GM12878 (cell line): ENCODE data around the gene RBBP4. TPM values are rescaled to one million over a fixed set of nuclear protein-coding genes. Genes with fewer than 3 reads are reported as not detected.

ENCODE experiments used
- ATAC-seq: fragments of 200-7000 bp; cut with Tn5 transposase; 3 replicates; pipeline ENCODE4 v1.9.1; 2020; ENCODE audit warnings: mild to moderate bottlenecking, moderate library complexity
- BruUV-seq: library from RNA; stranded (reverse); fragments of 400-500 nt; replicated peaks from 2 replicates; lab custom pipeline; 2021; lab: Mats Ljungman, UMichigan
- CTCF ChIA-PET: fragments of 300-600 bp; sonication (Branson Sonifier 250); formaldehyde crosslinking; extraction: SDS; loops from one replicate; lab custom pipeline; 2021; ENCODE audit warnings: inconsistent platforms; lab: Yijun Ruan, JAX
- POLR2A ChIA-PET: fragments of 350-600 bp; formaldehyde crosslinking; extraction: SDS; loops from one replicate; lab custom pipeline; 2021; ENCODE audit warnings: inconsistent platforms; lab: Charles Lee
- RAD21 ChIA-PET: fragments of 300-600 bp; sonication (Branson Sonifier 250); formaldehyde crosslinking; loops from one replicate; lab custom pipeline; 2023; ENCODE audit warnings: antibody characterized with exemption; ENCODE audit not compliant: unreplicated experiment; lab: Charles Lee
- SMC1A ChIA-PET: fragments of 300-600 bp; sonication (Branson Sonifier 250); formaldehyde crosslinking; loops from one replicate; lab custom pipeline; 2023; ENCODE audit not compliant: unreplicated experiment, uncharacterized antibody; lab: Charles Lee
- DNase-seq: peaks from one replicate; pipeline ENCODE4 v3.0.0-alpha.2; 2011; ENCODE audit warnings: low read depth, low spot score
- FAIRE-seq: peaks from 3 replicates; lab custom pipeline; 2011; peaks lifted over from hg19 to GRCh38; lab: Jason Lieb, UNC
- H2AFZ ChIP-seq: 2 replicates; pipeline ENCODE4 v1.6.0; 2011; ENCODE audit warnings: low read depth, low read length, control low read depth; ENCODE audit not compliant: control insufficient read depth
- H3K27ac ChIP-seq: 2 replicates; pipeline ENCODE4 v1.5.1; 2011; ENCODE audit warnings: control low read depth; ENCODE audit not compliant: control insufficient read depth, insufficient read depth
- H3K27me3 ChIP-seq, 2 experiments: replicated peaks in 1 of 2; 2 replicates each; pipeline versions ENCODE4 v1.6.0 to v1.6.1; 2011; ENCODE audit warnings: low read length in 1 of 2; ENCODE audit not compliant: control insufficient read depth in 2 of 2, insufficient read depth in 2 of 2
- H3K36me3 ChIP-seq, 2 experiments: 2 replicates each; pipeline ENCODE4 v1.5.1; 2011; ENCODE audit warnings: low read length in 1 of 2; ENCODE audit not compliant: control insufficient read depth in 2 of 2, insufficient read depth in 2 of 2
- H3K4me1 ChIP-seq: 2 replicates; pipeline ENCODE4 v1.6.1; 2011; ENCODE audit warnings: mild to moderate bottlenecking, low read length, moderate library complexity, mixed read lengths; ENCODE audit not compliant: control insufficient read depth, insufficient read depth
- H3K4me2 ChIP-seq: 2 replicates; pipeline ENCODE4 v1.6.0; 2011; ENCODE audit warnings: control low read depth; ENCODE audit not compliant: control insufficient read depth, insufficient read depth
- H3K4me3 ChIP-seq: fragments of 200-600 bp; sonication (generic); 2 replicates; pipeline ENCODE4 v1.5.1; 2016
- H3K79me2 ChIP-seq: 2 replicates; pipeline ENCODE4 v1.6.0; 2011; ENCODE audit warnings: low read length; ENCODE audit not compliant: control insufficient read depth, insufficient read depth
- H3K9ac ChIP-seq: 2 replicates; pipeline ENCODE4 v1.8.0; 2011; ENCODE audit warnings: low read length, control low read depth, mixed read lengths; ENCODE audit not compliant: control insufficient read depth, insufficient read depth
- H3K9me3 ChIP-seq: replicated peaks from 3 replicates; pipeline ENCODE4 v1.5.1; 2011; ENCODE audit warnings: mild to moderate bottlenecking, low read length; ENCODE audit not compliant: control insufficient read depth, insufficient read depth
- H4K20me1 ChIP-seq: 2 replicates; pipeline ENCODE4 v1.6.0; 2011; ENCODE audit not compliant: control insufficient read depth, insufficient read depth
- CTCF ChIP-seq, 3 experiments: IDR thresholded peaks in 2 of 3; conservative IDR thresholded peaks in 1 of 3; 2 replicates each; pipeline ENCODE4 v1.5.1; 2011; ENCODE audit warnings: low read depth in 3 of 3, low read length in 3 of 3, mild to moderate bottlenecking in 3 of 3, control low read depth in 2 of 3, moderate library complexity in 2 of 3, inconsistent platforms in 1 of 3, mixed read lengths in 1 of 3; ENCODE audit not compliant: control insufficient read depth in 2 of 3, insufficient read depth in 1 of 3; ENCODE audit errors: extremely low read depth in 1 of 3
- EZH2 ChIP-seq: IDR thresholded peaks from 2 replicates; pipeline ENCODE4 v1.6.1; 2012; ENCODE audit warnings: low read depth, mild to moderate bottlenecking, control low read depth, inconsistent platforms, low read length, borderline replicate concordance; ENCODE audit not compliant: control insufficient read depth
- NFIC ChIP-seq: IDR thresholded peaks from 2 replicates; pipeline ENCODE4 v1.6.1; 2012; ENCODE audit warnings: low read depth, mild to moderate bottlenecking, inconsistent platforms, low read length, moderate library complexity
- RAD21 ChIP-seq: IDR thresholded peaks from 2 replicates; pipeline ENCODE4 v1.6.1; 2011; ENCODE audit warnings: mild to moderate bottlenecking, low read depth, low read length, moderate library complexity; ENCODE audit not compliant: insufficient read depth
- RELA ChIP-seq: fragments of 450-650 bp; IDR thresholded peaks from 2 replicates; pipeline ENCODE4 v1.8.0; 2014; ENCODE audit warnings: borderline replicate concordance; ENCODE audit not compliant: partially characterized antibody
- RUNX3 ChIP-seq: IDR thresholded peaks from 2 replicates; pipeline ENCODE4 v1.6.1; 2012; ENCODE audit warnings: low read length, inconsistent platforms
- SP1 ChIP-seq: IDR thresholded peaks from one replicate; pipeline ENCODE4 v1.6.1; 2011; ENCODE audit warnings: low read depth, low read length
- TARDBP ChIP-seq: IDR thresholded peaks from 2 replicates; pipeline ENCODE4 v1.6.1; 2016; ENCODE audit warnings: borderline replicate concordance
- ZNF687 ChIP-seq: fragments of 450-650 bp; IDR thresholded peaks from 2 replicates; pipeline ENCODE4 v1.6.1; 2017; ENCODE audit warnings: mild to moderate bottlenecking, moderate library complexity
- WGBS: methylation state at CpG from one replicate; pipeline ENCODE4 v1.1.6; 2016; ENCODE audit warnings: low lambda C conversion rate; ENCODE audit not compliant: insufficient replicate concordance, insufficient coverage; ENCODE audit errors: missing lambda C conversion rate; 5-methylcytosine and 5-hydroxymethylcytosine counted together
- in situ Hi-C: fragments of 300-500 bp; cut with MboI; formaldehyde crosslinking; loops from 9 replicates; pipeline ENCODE4 v1.14.3; 2018; ENCODE audit warnings: mixed read lengths
- intact Hi-C: fragments of 100-400 bp; cut with micrococcal nuclease; formaldehyde crosslinking; loops from one replicate; pipeline ENCODE4 v1.14.2; 2022; ENCODE audit not compliant: unreplicated experiment
- polyA plus RNA-seq, 11 experiments: library from polyadenylated mRNA; depleted of rRNA in 4 of 11; unstranded in 6 of 11; stranded (reverse) in 5 of 11; fragments of >200 nt; fragmentation: Nextera tagmentation in 4 of 11; fragmentation: Illumina TruSeq in 1 of 11; extraction: Ambion mirVana in 4 of 11; extraction: Trizol in 1 of 11; gene quantifications; 1 replicate in 1 of 11; 2 replicates in 10 of 11; pipeline versions ENCODE4 v1.2.1 to v1.2.3, GENCODE V29; 2011 to 2016; ENCODE audit warnings: inconsistent platforms in 2 of 11, missing spikeins in 2 of 11, low read depth in 1 of 11
- total RNA-seq, 4 experiments: library from RNA; depleted of rRNA in 3 of 4; stranded (reverse); fragments of >200 nt in 3 of 4; fragmentation: Illumina TruSeq in 1 of 4; extraction: Trizol in 1 of 4; gene quantifications; 2 replicates each; pipeline versions ENCODE4 v1.2.1 to v1.2.3, GENCODE V29; 2013 to 2021
- TF ChIP-seq, protein P1 (sequence below): IDR thresholded peaks from 2 replicates; pipeline ENCODE4 v1.6.1; 2012; ENCODE audit warnings: low read depth, low read length, improper control_type of control experiment
- TF ChIP-seq, protein P2 (sequence below): fragments of 450-650 bp; formaldehyde crosslinking; IDR thresholded peaks from 2 replicates; pipeline ENCODE4 v1.5.0; 2022; ENCODE audit warnings: mild to moderate bottlenecking, missing genetic modification characterization

The RBBP4 gene
- total and polyA plus RNA-seq, 10 of the 15 experiments (the other 5 are each of a cell fraction or from before 2014, with no cell fraction given): 120 to 357 (median 231) TPM

DNA sequence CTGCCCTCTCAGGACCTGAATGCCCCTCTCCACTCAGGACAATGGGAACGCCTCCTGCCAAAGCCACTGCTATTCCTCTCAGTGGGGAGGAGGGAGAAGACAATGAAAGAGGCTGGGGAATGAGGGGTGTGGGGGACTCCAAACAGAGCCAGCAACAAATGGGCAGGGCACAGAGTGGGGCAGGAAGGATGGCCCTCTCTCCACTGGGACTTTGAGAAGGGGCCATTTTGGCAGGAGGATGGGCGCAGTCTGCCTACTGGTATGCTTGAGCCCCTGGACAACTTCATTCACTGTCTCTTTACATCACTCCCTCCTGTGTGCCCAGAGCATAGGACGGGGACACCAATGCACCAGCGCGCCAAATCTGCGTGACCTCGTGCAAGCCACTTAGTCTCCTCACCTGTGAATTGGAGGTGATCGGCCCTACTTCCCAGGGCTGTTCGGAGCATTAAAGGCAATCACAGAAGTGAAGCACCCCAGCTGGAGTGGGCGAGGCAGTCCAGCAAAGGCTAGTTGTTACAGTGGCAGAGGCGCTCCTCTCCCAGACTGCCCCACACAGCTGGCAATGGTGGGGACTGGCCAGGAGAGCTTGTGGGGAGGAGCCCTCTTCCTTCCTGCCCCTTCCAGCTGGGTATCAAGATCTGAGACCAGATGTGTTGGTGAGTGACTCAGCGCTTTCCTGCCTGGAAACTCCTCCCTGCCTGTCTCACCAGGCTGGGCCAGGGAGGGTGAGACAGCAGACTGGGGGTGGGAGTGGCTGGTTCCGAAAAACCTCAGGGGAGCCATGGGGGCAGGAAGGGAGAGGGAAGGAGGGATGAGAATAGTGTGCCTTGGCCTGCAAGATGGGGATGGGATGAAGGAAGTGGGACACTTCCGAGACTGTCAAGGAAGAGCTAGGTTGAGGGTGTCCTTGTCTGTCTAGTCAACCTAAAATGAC lies 73.9 kb downstream of the RBBP4 start:
- in situ Hi-C loops: no loop called here
- H3K4me2 ChIP-seq: no peak overlapping the region
- TF ChIP-seq, protein P1, sequence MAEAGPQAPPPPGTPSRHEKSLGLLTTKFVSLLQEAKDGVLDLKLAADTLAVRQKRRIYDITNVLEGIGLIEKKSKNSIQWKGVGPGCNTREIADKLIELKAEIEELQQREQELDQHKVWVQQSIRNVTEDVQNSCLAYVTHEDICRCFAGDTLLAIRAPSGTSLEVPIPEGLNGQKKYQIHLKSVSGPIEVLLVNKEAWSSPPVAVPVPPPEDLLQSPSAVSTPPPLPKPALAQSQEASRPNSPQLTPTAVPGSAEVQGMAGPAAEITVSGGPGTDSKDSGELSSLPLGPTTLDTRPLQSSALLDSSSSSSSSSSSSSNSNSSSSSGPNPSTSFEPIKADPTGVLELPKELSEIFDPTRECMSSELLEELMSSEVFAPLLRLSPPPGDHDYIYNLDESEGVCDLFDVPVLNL: no peak
- TF ChIP-seq RELA (no peak), SP1 (no peak), ZNF687 (no peak), TARDBP (no peak), CTCF (IDR thresholded peaks at IDR 0.05 in 2 of 3, conservative IDR thresholded peaks at IDR 0.05 in 1 of 3; ENCODE audit: control insufficient read depth in 2 of 3, extremely low read depth in 1 of 3, insufficient read depth in 1 of 3, low read depth in 3 of 3, low read length in 3 of 3) (no peak), EZH2 (no peak), NFIC (no peak), RUNX3 (no peak), RAD21 (no peak)
- TF ChIP-seq, protein P2, sequence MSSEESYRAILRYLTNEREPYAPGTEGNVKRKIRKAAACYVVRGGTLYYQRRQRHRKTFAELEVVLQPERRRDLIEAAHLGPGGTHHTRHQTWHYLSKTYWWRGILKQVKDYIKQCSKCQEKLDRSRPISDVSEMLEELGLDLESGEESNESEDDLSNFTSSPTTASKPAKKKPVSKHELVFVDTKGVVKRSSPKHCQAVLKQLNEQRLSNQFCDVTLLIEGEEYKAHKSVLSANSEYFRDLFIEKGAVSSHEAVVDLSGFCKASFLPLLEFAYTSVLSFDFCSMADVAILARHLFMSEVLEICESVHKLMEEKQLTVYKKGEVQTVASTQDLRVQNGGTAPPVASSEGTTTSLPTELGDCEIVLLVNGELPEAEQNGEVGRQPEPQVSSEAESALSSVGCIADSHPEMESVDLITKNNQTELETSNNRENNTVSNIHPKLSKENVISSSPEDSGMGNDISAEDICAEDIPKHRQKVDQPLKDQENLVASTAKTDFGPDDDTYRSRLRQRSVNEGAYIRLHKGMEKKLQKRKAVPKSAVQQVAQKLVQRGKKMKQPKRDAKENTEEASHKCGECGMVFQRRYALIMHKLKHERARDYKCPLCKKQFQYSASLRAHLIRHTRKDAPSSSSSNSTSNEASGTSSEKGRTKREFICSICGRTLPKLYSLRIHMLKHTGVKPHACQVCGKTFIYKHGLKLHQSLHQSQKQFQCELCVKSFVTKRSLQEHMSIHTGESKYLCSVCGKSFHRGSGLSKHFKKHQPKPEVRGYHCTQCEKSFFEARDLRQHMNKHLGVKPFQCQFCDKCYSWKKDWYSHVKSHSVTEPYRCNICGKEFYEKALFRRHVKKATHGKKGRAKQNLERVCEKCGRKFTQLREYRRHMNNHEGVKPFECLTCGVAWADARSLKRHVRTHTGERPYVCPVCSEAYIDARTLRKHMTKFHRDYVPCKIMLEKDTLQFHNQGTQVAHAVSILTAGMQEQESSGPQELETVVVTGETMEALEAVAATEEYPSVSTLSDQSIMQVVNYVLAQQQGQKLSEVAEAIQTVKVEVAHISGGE (CRISPR knock-in tag): no peak

More for the DNA sequence above, 73.9 kb downstream of the RBBP4 start:
- ChIA-PET CTCF (interaction anchor here (0.7 to 1.8 kb wide), 4 partner anchors 13 to 710 kb away, joined by 3 to 4 read pairs (median 4); no protein-coding TSS in a partner anchor), SMC1A (no interaction called here), RAD21 (no interaction called here), POLR2A (interaction anchor here (0.6 to 0.9 kb wide), 2 partner anchors 21 to 65 kb away, joined by 3 read pairs; no protein-coding TSS in a partner anchor)
- Histone ChIP-seq H3K79me2 (no peaks in the 10 kb centered on the region), H3K4me1 (peaks cover 8% of the 10 kb centered on the region), H3K27me3 (peaks cover 0 to 1% of the 10 kb centered on the region in 2 experiments; a peak in 1 of 4 replicates), H3K9ac (no peak overlapping the region), H3K4me3 (no peak overlapping the region), H3K9me3 (no peaks in the 10 kb centered on the region), H3K27ac (no peak overlapping the region), H2AFZ (peak overlapping the region; percentile 58), H3K36me3 (no peaks in the 10 kb centered on the region), H4K20me1 (no peaks in the 10 kb centered on the region)
- no peak for DNase-seq
- no peak for FAIRE-seq
- ATAC-seq: peak; percentile 44
- WGBS: 56% methylated on average over 14 of the region's 14 CpGs
- no TSS peak for BruUV-seq
- intact Hi-C loops: no loop called here
